ENCODE measurements around the gene USP5.
A peak's percentile ranks its signal among the peaks of the same experiment; 100 is the strongest.

The USP5 gene

GRCh38 chr12:6852651-6853354 is 853 bp downstream of the USP5 start:
- CTCF ChIA-PET = interaction anchor here (0.8 to 6.8 kb wide), 10 partner anchors 8 to 100 kb away, joined by 3 to 85 read pairs (median 4); partner anchors contain the start of genes MLF2, SPSB2 and TPI1
- no peaks in the 10 kb centered on the region for H3K9me3 ChIP-seq (ENCODE audit: control extremely low read depth in 1 of 5, control insufficient read depth in 4 of 5, insufficient read depth in 2 of 5, low read depth in 1 of 5, low read length in 4 of 5)
- H3K4me1 ChIP-seq (ENCODE audit: control extremely low read depth in 1 of 4, control insufficient read depth in 4 of 4, insufficient read depth in 4 of 4, low read length in 3 of 4) = peaks cover 5 to 41% (median 32%) of the 10 kb centered on the region in 4 experiments
- 2% methylated on average over 6 of the region's 18 CpGs for WGBS (ENCODE audit: insufficient coverage)
- POLR2A ChIA-PET = interaction anchor here (1.2 to 2.2 kb wide), 6 partner anchors 14 to 164 kb away, joined by 3 to 14 read pairs (median 6); partner anchors contain the start of genes C12orf57, MLF2, RNU7-1 and TPI1
- H3K36me3 ChIP-seq (ENCODE audit: control insufficient read depth in 4 of 4, insufficient read depth in 4 of 4, low read length in 3 of 4) = peaks cover 18 to 57% (median 37%) of the 10 kb centered on the region in 4 experiments
- no peaks in the 10 kb centered on the region for H3K27me3 ChIP-seq (replicated peaks in 2 of 5; ENCODE audit: control insufficient read depth in 4 of 5, insufficient read depth in 5 of 5, low read length in 4 of 5)
- DNase-seq = peak; percentile 78 to 92 (median 91)
- H3K27ac ChIP-seq (ENCODE audit: insufficient read depth in 1 of 2, low read depth in 1 of 2, low read length in 2 of 2, poor library complexity in 1 of 2, severe bottlenecking in 2 of 2) = peak overlapping the region in 1 of 2 experiments; percentile 63
- peak overlapping the region; percentile 63 to 99 (median 90) for H3K4me3 ChIP-seq (ENCODE audit: control insufficient read depth in 1 of 7, extremely low read depth in 1 of 7, insufficient read depth in 4 of 7, low read depth in 2 of 7, low read length in 6 of 7)

- WGBS (ENCODE audit: insufficient coverage) = 100% methylated on average over 1 of the region's 1 CpG
- no peaks in the 10 kb centered on the region for H3K9me3 ChIP-seq (ENCODE audit: control extremely low read depth in 1 of 5, control insufficient read depth in 4 of 5, insufficient read depth in 2 of 5, low read depth in 1 of 5, low read length in 4 of 5)
- no peak for DNase-seq
- no peaks in the 10 kb centered on the region for H3K27me3 ChIP-seq (replicated peaks in 2 of 5; ENCODE audit: control insufficient read depth in 4 of 5, insufficient read depth in 5 of 5, low read length in 4 of 5)
- peaks cover 5 to 41% (median 32%) of the 10 kb centered on the region in 4 experiments for H3K4me1 ChIP-seq (ENCODE audit: control extremely low read depth in 1 of 4, control insufficient read depth in 4 of 4, insufficient read depth in 4 of 4, low read length in 3 of 4)
- peak overlapping the region in 1 of 2 experiments; percentile 60 for H3K27ac ChIP-seq (ENCODE audit: insufficient read depth in 1 of 2, low read depth in 1 of 2, low read length in 2 of 2, poor library complexity in 1 of 2, severe bottlenecking in 2 of 2)
- H3K36me3 ChIP-seq (ENCODE audit: control insufficient read depth in 4 of 4, insufficient read depth in 4 of 4, low read length in 3 of 4) = peaks cover 23 to 59% (median 40%) of the 10 kb centered on the region in 4 experiments
- ChIA-PET CTCF (interaction anchor here (0.8 to 6.8 kb wide), 9 partner anchors 9 to 100 kb away, joined by 3 to 85 read pairs (median 3); partner anchors contain the start of genes MLF2, SPSB2 and TPI1), POLR2A (interaction anchor here (1.5 kb wide), 1 partner anchor 14 kb away, joined by 7 read pairs; the partner anchor contains the start of gene TPI1)
- H3K4me3 ChIP-seq (ENCODE audit: control insufficient read depth in 1 of 7, extremely low read depth in 1 of 7, insufficient read depth in 4 of 7, low read depth in 2 of 7, low read length in 6 of 7) = peak overlapping the region in 1 of 7 experiments; percentile 90
Observed at GRCh38 chr12:6853626-6854025, 1.7 kb downstream of the USP5 start.

GRCh38 chr12:6854036-6854435 is 2.1 kb downstream of the USP5 start:
- Histone ChIP-seq H3K4me3 (ENCODE audit: control insufficient read depth in 1 of 7, extremely low read depth in 1 of 7, insufficient read depth in 4 of 7, low read depth in 2 of 7, low read length in 6 of 7) (no peak overlapping the region), H3K27me3 (replicated peaks in 2 of 5; ENCODE audit: control insufficient read depth in 4 of 5, insufficient read depth in 5 of 5, low read length in 4 of 5) (no peaks in the 10 kb centered on the region), H3K4me1 (ENCODE audit: control extremely low read depth in 1 of 4, control insufficient read depth in 4 of 4, insufficient read depth in 4 of 4, low read length in 3 of 4) (peaks cover 5 to 41% (median 32%) of the 10 kb centered on the region in 4 experiments), H3K9me3 (ENCODE audit: control extremely low read depth in 1 of 5, control insufficient read depth in 4 of 5, insufficient read depth in 2 of 5, low read depth in 1 of 5, low read length in 4 of 5) (no peaks in the 10 kb centered on the region), H3K27ac (ENCODE audit: insufficient read depth in 1 of 2, low read depth in 1 of 2, low read length in 2 of 2, poor library complexity in 1 of 2, severe bottlenecking in 2 of 2) (no peak overlapping the region), H3K36me3 (ENCODE audit: control insufficient read depth in 4 of 4, insufficient read depth in 4 of 4, low read length in 3 of 4) (peaks cover 23 to 59% (median 40%) of the 10 kb centered on the region in 4 experiments)
- CTCF ChIA-PET = interaction anchor here (1.2 to 6.8 kb wide), 6 partner anchors 12 to 94 kb away, joined by 3 to 85 read pairs (median 6); partner anchors contain the start of genes SPSB2 and TPI1
- no peak for DNase-seq
- 95% methylated on average over 5 of the region's 6 CpGs for whole genome bisulfite sequencing (ENCODE audit: insufficient coverage)
- POLR2A ChIA-PET = interaction anchor here (1.5 kb wide), 1 partner anchor 13 kb away, joined by 7 read pairs; the partner anchor contains the start of gene TPI1

- peaks cover 22 to 59% (median 47%) of the 10 kb centered on the region in 4 experiments for H3K36me3 ChIP-seq (ENCODE audit: control insufficient read depth in 4 of 4, insufficient read depth in 4 of 4, low read length in 3 of 4)
- peaks cover 3 to 28% (median 22%) of the 10 kb centered on the region in 4 experiments for H3K4me1 ChIP-seq (ENCODE audit: control extremely low read depth in 1 of 4, control insufficient read depth in 4 of 4, insufficient read depth in 4 of 4, low read length in 3 of 4)
- WGBS (ENCODE audit: insufficient coverage) = 95% methylated on average over 10 of the region's 14 CpGs
- CTCF ChIA-PET = interaction anchor here (0.7 to 6.8 kb wide), 6 partner anchors 11 to 102 kb away, joined by 3 to 85 read pairs (median 4); partner anchors contain the start of genes MLF2, SPSB2 and TPI1
- DNase-seq = no peak
- no peaks in the 10 kb centered on the region for H3K9me3 ChIP-seq (ENCODE audit: control extremely low read depth in 1 of 5, control insufficient read depth in 4 of 5, insufficient read depth in 2 of 5, low read depth in 1 of 5, low read length in 4 of 5)
- no peaks in the 10 kb centered on the region for H3K27me3 ChIP-seq (replicated peaks in 2 of 5; ENCODE audit: control insufficient read depth in 4 of 5, insufficient read depth in 5 of 5, low read length in 4 of 5)
- peak overlapping the region in 1 of 2 experiments; percentile 25 for H3K27ac ChIP-seq (ENCODE audit: insufficient read depth in 1 of 2, low read depth in 1 of 2, low read length in 2 of 2, poor library complexity in 1 of 2, severe bottlenecking in 2 of 2)
- no peak overlapping the region for H3K4me3 ChIP-seq (ENCODE audit: control insufficient read depth in 1 of 7, extremely low read depth in 1 of 7, insufficient read depth in 4 of 7, low read depth in 2 of 7, low read length in 6 of 7)
- POLR2A ChIA-PET = no interaction called here
Observed at GRCh38 chr12:6855322-6855721, 3.4 kb downstream of the USP5 start.

- whole genome bisulfite sequencing (ENCODE audit: insufficient coverage) = 100% methylated on average over 1 of the region's 2 CpGs
- no peak for DNase-seq
- Histone ChIP-seq H3K4me3 (ENCODE audit: control insufficient read depth in 1 of 7, extremely low read depth in 1 of 7, insufficient read depth in 4 of 7, low read depth in 2 of 7, low read length in 6 of 7) (no peak overlapping the region), H3K36me3 (ENCODE audit: control insufficient read depth in 4 of 4, insufficient read depth in 4 of 4, low read length in 3 of 4) (peaks cover 29 to 91% (median 77%) of the 10 kb centered on the region in 4 experiments), H3K27me3 (replicated peaks in 2 of 5; ENCODE audit: control insufficient read depth in 4 of 5, insufficient read depth in 5 of 5, low read length in 4 of 5) (no peaks in the 10 kb centered on the region), H3K9me3 (ENCODE audit: control extremely low read depth in 1 of 5, control insufficient read depth in 4 of 5, insufficient read depth in 2 of 5, low read depth in 1 of 5, low read length in 4 of 5) (no peaks in the 10 kb centered on the region), H3K4me1 (ENCODE audit: control extremely low read depth in 1 of 4, control insufficient read depth in 4 of 4, insufficient read depth in 4 of 4, low read length in 3 of 4) (peaks cover 0 to 5% (median 2%) of the 10 kb centered on the region in 4 experiments), H3K27ac (ENCODE audit: insufficient read depth in 1 of 2, low read depth in 1 of 2, low read length in 2 of 2, poor library complexity in 1 of 2, severe bottlenecking in 2 of 2) (no peak overlapping the region)
- ChIA-PET CTCF (interaction anchor here (0.7 to 0.9 kb wide), 2 partner anchors 14 to 110 kb away, joined by 3 read pairs; partner anchors contain the start of gene SPSB2), POLR2A (no interaction called here)
Observed at GRCh38 chr12:6858799-6859198, 6.8 kb downstream of the USP5 start.

GRCh38 chr12:6860116-6860515 is 8.2 kb downstream of the USP5 start:
- H3K36me3 ChIP-seq (ENCODE audit: control insufficient read depth in 4 of 4, insufficient read depth in 4 of 4, low read length in 3 of 4) = peaks cover 29 to 96% (median 82%) of the 10 kb centered on the region in 4 experiments
- H3K27me3 ChIP-seq (replicated peaks in 2 of 5; ENCODE audit: control insufficient read depth in 4 of 5, insufficient read depth in 5 of 5, low read length in 4 of 5) = no peaks in the 10 kb centered on the region
- ChIA-PET POLR2A (no interaction called here), CTCF (interaction anchor here (1.2 kb wide), 1 partner anchor 8 kb away, joined by 4 read pairs; no protein-coding TSS in a partner anchor)
- no peak for DNase-seq
- H3K4me1 ChIP-seq (ENCODE audit: control extremely low read depth in 1 of 4, control insufficient read depth in 4 of 4, insufficient read depth in 4 of 4, low read length in 3 of 4) = no peaks in the 10 kb centered on the region
- H3K4me3 ChIP-seq (ENCODE audit: control insufficient read depth in 1 of 7, extremely low read depth in 1 of 7, insufficient read depth in 4 of 7, low read depth in 2 of 7, low read length in 6 of 7) = no peak overlapping the region
- H3K27ac ChIP-seq (ENCODE audit: insufficient read depth in 1 of 2, low read depth in 1 of 2, low read length in 2 of 2, poor library complexity in 1 of 2, severe bottlenecking in 2 of 2) = no peak overlapping the region
- no peaks in the 10 kb centered on the region for H3K9me3 ChIP-seq (ENCODE audit: control extremely low read depth in 1 of 5, control insufficient read depth in 4 of 5, insufficient read depth in 2 of 5, low read depth in 1 of 5, low read length in 4 of 5)
- 97% methylated on average over 9 of the region's 9 CpGs for WGBS (ENCODE audit: insufficient coverage)
